ENCODE measurements around the gene ALKBH5.

DNA sequence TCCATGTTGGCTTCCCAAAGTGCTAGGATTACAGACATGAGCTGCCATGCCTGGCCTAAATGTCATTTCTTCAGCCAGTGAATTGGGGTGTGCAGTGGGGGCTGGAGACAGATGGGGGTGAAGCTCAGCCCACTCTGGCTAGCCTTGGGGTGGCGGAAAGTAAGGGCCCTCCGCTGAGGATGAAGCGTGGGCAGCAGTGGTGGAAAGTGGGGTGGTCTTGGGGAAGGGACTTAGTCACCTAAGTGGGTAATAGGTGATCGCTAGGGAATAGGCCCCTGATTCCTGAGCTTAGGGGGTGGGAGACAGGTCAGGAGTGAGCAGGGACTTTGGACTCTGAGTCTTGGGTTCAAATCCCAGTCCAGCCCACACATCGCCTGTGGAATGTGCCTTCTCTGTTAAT is 44.0 kb downstream of the ALKBH5 start:
- TF ChIP-seq, protein P1, sequence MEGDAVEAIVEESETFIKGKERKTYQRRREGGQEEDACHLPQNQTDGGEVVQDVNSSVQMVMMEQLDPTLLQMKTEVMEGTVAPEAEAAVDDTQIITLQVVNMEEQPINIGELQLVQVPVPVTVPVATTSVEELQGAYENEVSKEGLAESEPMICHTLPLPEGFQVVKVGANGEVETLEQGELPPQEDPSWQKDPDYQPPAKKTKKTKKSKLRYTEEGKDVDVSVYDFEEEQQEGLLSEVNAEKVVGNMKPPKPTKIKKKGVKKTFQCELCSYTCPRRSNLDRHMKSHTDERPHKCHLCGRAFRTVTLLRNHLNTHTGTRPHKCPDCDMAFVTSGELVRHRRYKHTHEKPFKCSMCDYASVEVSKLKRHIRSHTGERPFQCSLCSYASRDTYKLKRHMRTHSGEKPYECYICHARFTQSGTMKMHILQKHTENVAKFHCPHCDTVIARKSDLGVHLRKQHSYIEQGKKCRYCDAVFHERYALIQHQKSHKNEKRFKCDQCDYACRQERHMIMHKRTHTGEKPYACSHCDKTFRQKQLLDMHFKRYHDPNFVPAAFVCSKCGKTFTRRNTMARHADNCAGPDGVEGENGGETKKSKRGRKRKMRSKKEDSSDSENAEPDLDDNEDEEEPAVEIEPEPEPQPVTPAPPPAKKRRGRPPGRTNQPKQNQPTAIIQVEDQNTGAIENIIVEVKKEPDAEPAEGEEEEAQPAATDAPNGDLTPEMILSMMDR (IDR thresholded peaks at IDR 0.05), result no peak
- TF ChIP-seq POLR2A (IDR thresholded peaks at IDR 0.05), result no peak
